GM20000 (cell line): ENCODE data around the gene TCFL5.

Experiments
- DNase-seq: peaks from one replicate; pipeline ENCODE4 v3.0.0; 2012; ENCODE audit warnings: low spot score
- CTCF ChIP-seq: IDR thresholded peaks from 2 replicates; pipeline ENCODE4 v1.5.1; 2012; ENCODE audit warnings: mild to moderate bottlenecking, control low read depth; ENCODE audit errors: extremely low read depth, missing control alignments

Gene TCFL5

DNA sequence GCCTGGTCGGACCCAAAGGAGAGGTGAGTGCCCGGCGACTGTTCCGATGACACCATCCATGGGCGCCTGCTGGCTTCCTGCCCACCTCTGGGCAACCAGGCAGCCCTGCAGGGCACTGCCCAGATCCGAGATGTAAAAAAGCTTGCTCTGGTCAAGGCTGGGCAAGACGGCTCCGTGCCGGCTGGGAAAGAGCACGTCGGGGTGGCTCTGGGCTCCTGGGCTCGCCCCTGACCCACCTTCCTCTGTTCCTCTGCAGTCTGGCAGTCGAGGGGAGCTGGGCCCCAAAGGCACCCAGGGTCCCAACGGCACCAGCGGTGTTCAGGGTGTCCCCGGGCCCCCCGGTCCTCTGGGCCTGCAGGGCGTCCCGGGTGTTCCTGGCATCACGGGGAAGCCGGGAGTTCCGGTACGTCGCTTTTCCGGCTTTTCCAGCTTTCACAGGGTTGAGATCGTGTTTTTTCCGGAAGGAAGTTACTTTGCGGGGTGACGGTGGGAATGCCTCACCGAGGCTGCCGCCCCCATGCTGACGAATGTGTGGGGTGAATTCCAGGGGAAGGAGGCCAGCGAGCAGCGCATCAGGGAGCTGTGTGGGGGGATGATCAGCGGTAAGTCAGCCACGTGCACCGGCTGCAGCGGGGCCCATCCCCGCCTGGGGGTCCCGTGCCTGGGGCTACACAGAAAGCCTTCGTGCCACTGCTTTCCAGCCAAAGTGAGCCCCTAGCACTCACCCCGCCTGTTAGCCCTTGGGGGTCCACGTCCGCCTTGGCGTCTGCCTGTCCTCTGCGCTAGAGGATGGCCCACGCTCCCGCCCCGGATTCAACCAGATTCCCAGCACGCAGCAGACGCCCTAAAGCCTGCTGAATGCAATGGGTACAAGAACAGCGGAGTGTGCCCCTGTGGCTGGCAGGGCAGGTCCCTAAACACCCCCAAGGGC is 25.4 kb downstream of the TCFL5 start:
- TF ChIP-seq CTCF: no peak
- DNase-seq: no peak

GRCh38 chr20:62834967-62835730 is 26.5 kb downstream of the TCFL5 start:
- TF ChIP-seq CTCF: no peak
- no peak for DNase-seq

DNA sequence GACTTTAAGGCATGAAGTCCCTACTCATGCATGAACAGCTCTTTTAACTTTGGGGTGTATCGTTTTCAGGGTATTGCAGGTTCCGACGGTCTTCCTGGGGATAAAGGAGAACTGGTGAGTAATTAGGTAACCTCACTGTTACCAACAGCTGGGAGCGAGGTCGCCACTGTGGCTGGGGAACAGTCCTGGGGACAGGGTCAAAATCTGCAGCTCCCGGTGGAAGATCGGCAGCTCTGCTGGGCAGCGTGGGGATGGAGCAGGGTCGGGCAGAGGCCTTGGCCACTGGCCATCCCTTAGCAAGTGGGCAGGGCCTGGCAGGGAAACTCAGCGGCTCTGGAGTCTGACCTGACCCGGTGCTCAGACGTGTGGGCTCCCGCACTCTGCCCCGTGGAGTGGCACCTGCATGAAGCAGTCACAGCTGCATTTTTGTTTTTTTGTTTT is 28.7 kb downstream of the TCFL5 start:
- TF ChIP-seq CTCF: no peak
- no peak for DNase-seq

DNA sequence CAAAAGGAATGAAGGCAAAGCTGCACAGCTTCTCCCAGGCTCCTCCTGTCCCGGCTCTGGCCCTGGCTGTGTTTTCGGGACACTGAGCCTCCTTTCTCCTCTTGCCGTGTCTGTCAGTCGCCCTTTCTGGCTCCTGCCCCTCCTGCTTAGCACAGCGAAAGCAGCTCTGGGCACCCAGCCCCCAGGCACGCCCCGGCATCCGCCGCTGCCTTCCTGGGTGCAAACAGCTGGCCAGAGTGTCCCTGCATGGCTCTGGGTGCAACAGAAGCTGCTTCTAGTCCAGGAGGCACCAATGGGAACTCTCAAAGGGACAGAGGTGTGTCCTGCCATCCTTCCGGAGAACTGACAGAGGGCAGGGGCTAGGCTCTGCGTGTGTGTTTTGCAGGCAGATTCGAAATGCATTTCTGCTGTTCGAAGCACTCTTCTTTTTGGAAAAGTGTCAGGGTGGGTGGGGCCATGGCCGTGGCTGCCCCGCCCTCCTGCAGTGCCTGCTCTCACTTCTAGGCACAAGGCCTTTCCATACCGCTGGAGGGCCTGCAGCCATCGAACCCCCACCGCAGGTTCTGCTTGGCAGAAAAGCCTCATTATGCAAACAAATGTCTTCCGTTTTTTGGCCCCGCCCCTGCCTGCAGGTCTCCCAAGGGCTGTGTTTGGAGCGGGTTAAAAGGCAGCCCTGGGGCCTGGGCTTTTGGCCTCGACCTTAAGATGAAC is 29.3 kb downstream of the TCFL5 start:
- DNase-seq: peak; percentile 74
- TF ChIP-seq CTCF: peak; percentile 3

- no peak for DNase-seq
- TF ChIP-seq CTCF: no peak
These were observed 29.8 kb downstream of the TCFL5 start for GRCh38 chr20:62831854-62832211.

- TF ChIP-seq CTCF: no peak
- no peak for DNase-seq
These were observed 30.2 kb downstream of the TCFL5 start for GRCh38 chr20:62831361-62831788.

DNA sequence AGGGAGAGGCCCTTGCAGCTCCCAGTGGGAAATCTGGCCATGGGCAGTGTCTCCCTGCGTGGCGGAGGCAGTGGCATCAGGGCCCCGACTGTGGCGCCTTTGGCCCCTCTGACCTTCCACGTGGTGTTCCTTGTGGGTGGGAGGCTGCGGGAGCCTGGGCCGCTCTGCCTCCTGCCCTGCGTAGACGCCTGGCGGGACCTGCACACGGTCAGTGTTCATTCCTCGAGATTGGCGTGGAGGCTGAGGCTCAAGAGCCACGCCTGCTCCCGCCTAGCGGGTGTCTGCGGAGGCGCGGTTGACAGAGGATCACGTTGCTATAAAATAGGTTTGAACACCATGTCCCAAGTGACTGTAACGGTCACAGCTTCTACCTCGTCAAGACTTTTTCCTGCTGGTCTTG is 30.8 kb downstream of the TCFL5 start:
- no peak for TF ChIP-seq CTCF
- no peak for DNase-seq
